ENCODE results near the gene RIPK3. TPM values are rescaled to one million over a fixed set of nuclear protein-coding genes. Genes with fewer than 3 reads are reported as not detected.

Gene RIPK3
- total and polyA plus RNA-seq, 9 donors, result 0.61 to 3.2 (median 1.5) TPM

DNA sequence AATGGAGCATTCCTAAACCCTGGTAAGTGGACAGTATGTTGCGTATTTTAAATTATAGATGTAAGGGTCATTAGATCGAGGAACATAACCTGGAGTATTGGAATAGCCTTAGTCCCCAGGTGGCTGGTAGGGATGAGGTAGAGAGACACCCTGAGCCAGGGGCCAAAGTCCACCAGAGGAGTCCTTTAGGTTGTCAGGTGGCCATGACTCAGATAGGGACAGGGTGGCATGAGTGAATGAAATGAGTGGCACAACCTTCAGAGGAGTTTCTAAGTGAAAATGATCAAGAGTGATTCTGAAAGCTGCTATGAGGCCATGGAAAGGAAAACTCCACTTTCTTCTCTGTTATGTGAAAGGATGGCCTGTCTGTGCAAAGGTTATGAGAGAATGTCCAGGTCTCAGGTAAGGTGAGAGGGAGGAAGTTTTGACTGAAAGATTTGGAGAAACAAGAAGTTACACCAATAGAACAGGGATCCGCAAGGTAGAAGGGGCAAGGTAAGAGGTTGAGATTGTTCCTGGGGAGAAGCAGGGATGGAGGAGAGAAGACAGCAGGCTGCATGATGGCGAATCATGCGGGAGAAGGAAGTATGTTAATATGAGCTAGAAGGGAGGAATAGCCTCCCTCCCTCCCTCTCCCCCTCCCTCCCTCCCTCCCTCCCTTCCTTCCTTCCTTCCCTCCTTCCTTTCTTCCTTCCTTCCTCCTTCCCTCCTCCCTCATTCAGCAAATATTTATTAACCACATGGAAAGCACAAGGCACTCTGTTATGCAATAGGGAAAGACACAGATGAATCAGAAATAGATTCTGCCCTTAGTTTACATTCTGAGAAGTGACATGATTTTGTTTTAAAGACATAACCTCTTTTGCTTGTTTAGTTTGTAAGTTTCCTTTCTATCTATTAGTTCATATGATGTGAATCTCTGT lies 14.0 kb upstream of the RIPK3 start:
- TF ChIP-seq EP300 (IDR thresholded peaks at IDR 0.05) (no peak), POLR2A (IDR thresholded peaks at IDR 0.05) (no peak)
- TF ChIP-seq, protein P1, sequence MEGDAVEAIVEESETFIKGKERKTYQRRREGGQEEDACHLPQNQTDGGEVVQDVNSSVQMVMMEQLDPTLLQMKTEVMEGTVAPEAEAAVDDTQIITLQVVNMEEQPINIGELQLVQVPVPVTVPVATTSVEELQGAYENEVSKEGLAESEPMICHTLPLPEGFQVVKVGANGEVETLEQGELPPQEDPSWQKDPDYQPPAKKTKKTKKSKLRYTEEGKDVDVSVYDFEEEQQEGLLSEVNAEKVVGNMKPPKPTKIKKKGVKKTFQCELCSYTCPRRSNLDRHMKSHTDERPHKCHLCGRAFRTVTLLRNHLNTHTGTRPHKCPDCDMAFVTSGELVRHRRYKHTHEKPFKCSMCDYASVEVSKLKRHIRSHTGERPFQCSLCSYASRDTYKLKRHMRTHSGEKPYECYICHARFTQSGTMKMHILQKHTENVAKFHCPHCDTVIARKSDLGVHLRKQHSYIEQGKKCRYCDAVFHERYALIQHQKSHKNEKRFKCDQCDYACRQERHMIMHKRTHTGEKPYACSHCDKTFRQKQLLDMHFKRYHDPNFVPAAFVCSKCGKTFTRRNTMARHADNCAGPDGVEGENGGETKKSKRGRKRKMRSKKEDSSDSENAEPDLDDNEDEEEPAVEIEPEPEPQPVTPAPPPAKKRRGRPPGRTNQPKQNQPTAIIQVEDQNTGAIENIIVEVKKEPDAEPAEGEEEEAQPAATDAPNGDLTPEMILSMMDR (IDR thresholded peaks at IDR 0.05), result no peak
- WGBS, 3 donors, result 54 to 74% (median 72%) methylated on average over 5 of the region's 5 CpGs
- H3K27ac ChIP-seq, result no peak overlapping the region
- intact Hi-C loops (cut with DNase I), result no loop called here
- H3K4me3 ChIP-seq, result no peak overlapping the region
- no peak for DNase-seq
- H3K27me3 ChIP-seq, result no peaks in the 10 kb centered on the region
- H3K36me3 ChIP-seq, result no peaks in the 10 kb centered on the region
- no peaks in the 10 kb centered on the region for H3K4me1 ChIP-seq (ENCODE audit: insufficient read depth)
- H3K9me3 ChIP-seq, result no peaks in the 10 kb centered on the region

DNA sequence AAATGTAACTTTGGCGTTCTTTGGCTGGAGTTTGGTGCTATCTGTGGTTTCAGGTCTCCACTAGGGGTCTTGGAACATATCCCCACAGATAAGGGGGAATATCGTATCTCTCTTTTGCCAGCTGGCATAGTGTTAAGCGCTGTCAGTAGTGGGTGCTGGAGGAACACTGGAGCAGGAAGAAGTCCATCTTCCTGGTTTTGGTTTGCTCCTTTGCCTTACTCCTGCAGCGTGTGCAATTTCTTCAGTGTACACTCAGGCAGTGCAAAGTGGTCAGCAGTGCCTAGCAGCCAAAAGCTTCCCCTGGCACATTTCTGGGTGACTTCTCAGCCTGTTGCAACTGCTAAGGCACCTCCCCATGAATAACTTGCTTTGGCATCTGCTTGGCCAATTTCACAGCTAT lies 11.7 kb upstream of the RIPK3 start:
- Histone ChIP-seq H3K4me3 (no peak overlapping the region), H3K4me1 (ENCODE audit: insufficient read depth) (no peaks in the 10 kb centered on the region), H3K36me3 (no peaks in the 10 kb centered on the region), H3K27me3 (no peaks in the 10 kb centered on the region), H3K9me3 (no peaks in the 10 kb centered on the region), H3K27ac (no peak overlapping the region)
- TF ChIP-seq, protein P1 (IDR thresholded peaks at IDR 0.05), result no peak
- TF ChIP-seq EP300 (IDR thresholded peaks at IDR 0.05) (no peak), POLR2A (IDR thresholded peaks at IDR 0.05) (no peak)
- 0 to 8% (median 4%) methylated on average over 4 of the region's 4 CpGs for WGBS, 3 donors
- DNase-seq, result no peak
- intact Hi-C loops (cut with DNase I), result no loop called here

DNA sequence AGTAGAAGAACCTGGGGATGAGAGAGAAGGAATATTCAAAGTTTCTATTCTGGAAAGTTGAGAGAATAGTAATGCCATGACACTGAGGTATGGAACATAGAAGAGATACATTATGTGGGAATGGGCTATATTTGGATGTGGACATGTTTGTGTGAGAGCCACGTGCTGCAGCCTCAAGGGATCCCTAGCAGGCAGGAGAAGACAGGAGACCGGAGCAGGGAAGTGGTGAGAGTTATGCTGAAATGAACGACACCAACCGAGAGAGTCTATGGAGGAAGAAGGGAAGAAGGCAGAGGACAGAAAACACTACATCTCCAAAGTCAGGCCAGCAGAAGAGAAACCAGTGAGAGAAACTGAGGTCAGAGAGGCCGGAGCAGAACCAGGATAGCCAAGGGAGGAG lies 10.0 kb upstream of the RIPK3 start:
- no peak overlapping the region for H3K4me3 ChIP-seq
- no peaks in the 10 kb centered on the region for H3K36me3 ChIP-seq
- H3K9me3 ChIP-seq, result no peaks in the 10 kb centered on the region
- H3K4me1 ChIP-seq (ENCODE audit: insufficient read depth), result no peaks in the 10 kb centered on the region
- no peak for DNase-seq
- intact Hi-C loops (cut with DNase I), result no loop called here
- H3K27ac ChIP-seq, result no peak overlapping the region
- H3K27me3 ChIP-seq, result no peaks in the 10 kb centered on the region
- TF ChIP-seq, protein P1 (IDR thresholded peaks at IDR 0.05), result no peak
- TF ChIP-seq POLR2A (IDR thresholded peaks at IDR 0.05), result no peak
- no peak for TF ChIP-seq EP300 (IDR thresholded peaks at IDR 0.05)
- 62 to 78% (median 73%) methylated on average over 5 of the region's 5 CpGs for WGBS, 3 donors

- intact Hi-C loops (cut with DNase I), result no loop called here
- Histone ChIP-seq H3K4me1 (ENCODE audit: insufficient read depth) (no peaks in the 10 kb centered on the region), H3K36me3 (no peaks in the 10 kb centered on the region), H3K27ac (no peak overlapping the region), H3K9me3 (no peaks in the 10 kb centered on the region), H3K27me3 (no peaks in the 10 kb centered on the region), H3K4me3 (no peak overlapping the region)
- 93 to 98% (median 94%) methylated on average over 2 of the region's 2 CpGs for WGBS, 3 donors
- TF ChIP-seq, protein P1 (IDR thresholded peaks at IDR 0.05), result no peak
- TF ChIP-seq POLR2A (IDR thresholded peaks at IDR 0.05) (no peak), EP300 (IDR thresholded peaks at IDR 0.05) (no peak)
- DNase-seq, result no peak
Measured at GRCh38 chr14:24348186-24348585, 8.4 kb upstream of the RIPK3 start.

All from ovary (tissue), 9 donors.